CD14-positive monocyte (primary cell): Measurements from ENCODE around the gene KLF9. TPM values are rescaled to one million over a fixed set of nuclear protein-coding genes. Genes with fewer than 3 reads are reported as not detected.

Experiments
- DNase-seq, 3 donors: peaks; one replicate each; pipeline ENCODE4 v3.0.0-alpha.2; 2011 to 2022
- H2AFZ ChIP-seq: 2 replicates; pipeline ENCODE4 v1.6.0; 2012; ENCODE audit warnings: mild to moderate bottlenecking, low read depth, low read length, inconsistent platforms; ENCODE audit not compliant: insufficient read depth, poor library complexity, severe bottlenecking
- H3K27ac ChIP-seq, 2 donors: 1 replicate in 1 of 2; 2 replicates in 1 of 2; pipeline ENCODE4 v1.5.1; 2012 to 2013; ENCODE audit warnings: low read length in 2 of 2, control low read depth in 1 of 2, inconsistent platforms in 1 of 2, low read depth in 1 of 2, mild to moderate bottlenecking in 1 of 2
- H3K27me3 ChIP-seq, 2 donors: one replicate each; pipeline versions ENCODE4 v1.6.0 to v1.6.1; 2011 to 2013; ENCODE audit warnings: low read length in 2 of 2; ENCODE audit not compliant: control insufficient read depth in 2 of 2, insufficient read depth in 2 of 2
- H3K36me3 ChIP-seq, 2 donors: replicated peaks in 1 of 2; 1 replicate in 1 of 2; 2 replicates in 1 of 2; pipeline versions ENCODE4 v1.5.1 to v1.6.1; 2012 to 2013; ENCODE audit warnings: low read length in 2 of 2, control low read depth in 1 of 2, inconsistent platforms in 1 of 2, mild to moderate bottlenecking in 1 of 2; ENCODE audit not compliant: insufficient read depth in 2 of 2, control insufficient read depth in 1 of 2
- H3K4me1 ChIP-seq, 2 donors: 1 replicate in 1 of 2; 2 replicates in 1 of 2; pipeline versions ENCODE4 v1.5.1 to v1.6.1; 2012 to 2013; ENCODE audit warnings: low read length in 2 of 2, control low read depth in 1 of 2, inconsistent platforms in 1 of 2, mild to moderate bottlenecking in 1 of 2, moderate library complexity in 1 of 2; ENCODE audit not compliant: insufficient read depth in 2 of 2, control insufficient read depth in 1 of 2
- H3K4me2 ChIP-seq: replicated peaks from 2 replicates; pipeline ENCODE3; 2012; ENCODE audit warnings: low read length, moderate library complexity, mild to moderate bottlenecking; ENCODE audit not compliant: poor library complexity, severe bottlenecking; ENCODE audit errors: extremely low read depth
- H3K4me3 ChIP-seq, 3 experiments: fragments of 200-600 bp in 1 of 3; sonication (generic) in 1 of 3; replicated peaks in 1 of 3; 1 replicate in 2 of 3; 2 replicates in 1 of 3; pipeline ENCODE4 v1.5.1; 2011 to 2013; ENCODE audit warnings: low read length in 3 of 3, mild to moderate bottlenecking in 3 of 3, control low read depth in 2 of 3, low read depth in 2 of 3, inconsistent platforms in 1 of 3, moderate library complexity in 1 of 3
- H3K79me2 ChIP-seq: 2 replicates; pipeline ENCODE4 v1.6.0; 2012; ENCODE audit warnings: mild to moderate bottlenecking, control low read depth, inconsistent platforms, low read length, moderate library complexity; ENCODE audit not compliant: insufficient read depth
- H3K9ac ChIP-seq: 2 replicates; pipeline ENCODE4 v1.6.0; 2017; ENCODE audit warnings: low read length, mild to moderate bottlenecking; ENCODE audit not compliant: insufficient read depth, poor library complexity, severe bottlenecking
- H3K9me3 ChIP-seq, 2 donors: replicated peaks in 1 of 2; 1 replicate in 1 of 2; 2 replicates in 1 of 2; pipeline versions ENCODE4 v1.5.1 to v1.6.1; 2012 to 2013; ENCODE audit warnings: low read length in 2 of 2, control low read depth in 1 of 2; ENCODE audit not compliant: control insufficient read depth in 1 of 2, insufficient read depth in 1 of 2
- H4K20me1 ChIP-seq: 2 replicates; pipeline ENCODE4 v1.6.0; 2012; ENCODE audit warnings: mild to moderate bottlenecking, low read length, control low read depth, moderate library complexity; ENCODE audit not compliant: insufficient read depth
- H3K27ac Mint-ChIP-seq, 7 donors: one replicate each; pipeline ENCODE4 v1.8.0; 2020; ENCODE audit warnings: mild to moderate bottlenecking in 7 of 7, mixed read lengths in 7 of 7, moderate library complexity in 6 of 7, inconsistent platforms in 2 of 7
- H3K27me3 Mint-ChIP-seq, 3 donors: one replicate each; pipeline ENCODE4 v1.8.0; 2021 to 2022; ENCODE audit warnings: low read depth in 3 of 3, mild to moderate bottlenecking in 3 of 3, mixed read lengths in 3 of 3, moderate library complexity in 3 of 3, inconsistent platforms in 1 of 3
- H3K36me3 Mint-ChIP-seq, 2 donors: one replicate each; pipeline ENCODE4 v1.8.0; 2020; ENCODE audit warnings: mixed read lengths in 2 of 2, inconsistent platforms in 1 of 2, mild to moderate bottlenecking in 1 of 2
- H3K4me1 Mint-ChIP-seq: one replicate; pipeline ENCODE4 v1.8.0; 2020; ENCODE audit warnings: mild to moderate bottlenecking, mixed read lengths
- H3K4me3 Mint-ChIP-seq, 2 donors: one replicate each; pipeline ENCODE4 v1.8.0; 2020; ENCODE audit warnings: mild to moderate bottlenecking in 2 of 2, mixed read lengths in 2 of 2, moderate library complexity in 1 of 2
- H3K9me3 Mint-ChIP-seq, 7 donors: one replicate each; pipeline ENCODE4 v1.8.0; 2020 to 2022; ENCODE audit warnings: mixed read lengths in 7 of 7, mild to moderate bottlenecking in 6 of 7, moderate library complexity in 6 of 7, inconsistent platforms in 2 of 7
- CTCF ChIP-seq: fragments of 200-600 bp; IDR thresholded peaks from one replicate; pipeline ENCODE4 v1.8.0; 2022; ENCODE audit warnings: antibody characterized with exemption, mild to moderate bottlenecking
- WGBS: methylation state at CpG from one replicate; pipeline ENCODE4 v1.1.5; 2013; ENCODE audit warnings: missing lambda C conversion rate; ENCODE audit not compliant: insufficient coverage; 5-methylcytosine and 5-hydroxymethylcytosine counted together
- intact Hi-C, 2 donors: fragments of 100-400 bp; cut with micrococcal nuclease; formaldehyde crosslinking; loops; one replicate each; pipeline versions ENCODE4 v1.15.0 to v1.15.1; 2023
- polyA plus RNA-seq, 3 donors: library from polyadenylated mRNA; depleted of rRNA in 1 of 3; unstranded in 2 of 3; stranded (reverse) in 1 of 3; fragments of 300-500 nt in 2 of 3; fragments of >200 nt in 1 of 3; fragmentation: Illumina TruSeq in 2 of 3; gene quantifications; 1 replicate in 2 of 3; 2 replicates in 1 of 3; pipeline ENCODE4 v1.2.3, GENCODE V29; 2012 to 2021

KLF9 gene
- polyA plus RNA-seq, 3 donors: 0.18 to 26.1 (median 0.72) TPM

GRCh38 chr9:70441622-70442021, 27.2 kb upstream of the KLF9 start:
- no peaks in the 10 kb centered on the region for H3K36me3 Mint-ChIP-seq
- Histone ChIP-seq H2AFZ (no peak overlapping the region), H3K4me2 (no peak overlapping the region), H3K9ac (no peak overlapping the region), H3K27me3 (no peaks in the 10 kb centered on the region), H3K4me1 (peaks cover 8 to 13% of the 10 kb centered on the region in 2 donors), H3K4me3 (no peak overlapping the region), H3K79me2 (no peaks in the 10 kb centered on the region), H3K27ac (no peak overlapping the region), H4K20me1 (no peaks in the 10 kb centered on the region), H3K9me3 (no peaks in the 10 kb centered on the region), H3K36me3 (no peaks in the 10 kb centered on the region)
- no peak overlapping the region for H3K27ac Mint-ChIP-seq
- H3K4me1 Mint-ChIP-seq: peaks cover 10% of the 10 kb centered on the region
- H3K4me3 Mint-ChIP-seq: no peak overlapping the region
- H3K9me3 Mint-ChIP-seq: peaks cover 0 to 3% (median 0%) of the 10 kb centered on the region in 7 donors
- DNase-seq: no peak
- H3K27me3 Mint-ChIP-seq: peaks cover 0 to 1% (median 0%) of the 10 kb centered on the region in 3 donors
- intact Hi-C loops: no loop called here
- TF ChIP-seq CTCF: no peak

GRCh38 chr9:70439991-70440706, 25.7 kb upstream of the KLF9 start:
- no peak overlapping the region for H3K9ac ChIP-seq
- peaks cover 8 to 13% of the 10 kb centered on the region in 2 donors for H3K4me1 ChIP-seq
- H2AFZ ChIP-seq: no peak overlapping the region
- no peaks in the 10 kb centered on the region for H3K27me3 ChIP-seq
- Mint-ChIP-seq H3K27me3 (peaks cover 0 to 1% (median 0%) of the 10 kb centered on the region in 3 donors), H3K27ac (no peak overlapping the region), H3K36me3 (no peaks in the 10 kb centered on the region), H3K4me3 (no peak overlapping the region), H3K9me3 (peaks cover 0 to 1% (median 0%) of the 10 kb centered on the region in 7 donors), H3K4me1 (peaks cover 10% of the 10 kb centered on the region)
- H4K20me1 ChIP-seq: no peaks in the 10 kb centered on the region
- no peaks in the 10 kb centered on the region for H3K9me3 ChIP-seq
- DNase-seq: no peak
- H3K79me2 ChIP-seq: no peaks in the 10 kb centered on the region
- 100% methylated on average over 1 of the region's 5 CpGs for WGBS
- H3K4me3 ChIP-seq: no peak overlapping the region
- intact Hi-C loops: loop anchor here in 1 of 2 donors (5.0 kb wide), 1 partner anchor 38 kb away; no protein-coding TSS in a partner anchor
- TF ChIP-seq CTCF: no peak
- H3K27ac ChIP-seq: no peak overlapping the region
- H3K4me2 ChIP-seq: no peak overlapping the region
- no peaks in the 10 kb centered on the region for H3K36me3 ChIP-seq
